ENCODE data around the gene DPP10.

The DPP10 gene

GRCh38 chr2:114684403-114684802, 242.0 kb downstream of the DPP10 start:
- no peak overlapping the region for H3K27ac ChIP-seq (ENCODE audit: low read length)
- H3K4me3 ChIP-seq (ENCODE audit: low read length) = no peak overlapping the region
- no peaks in the 10 kb centered on the region for H3K36me3 ChIP-seq (ENCODE audit: control insufficient read depth, low read depth, low read length)
- H3K27me3 ChIP-seq (ENCODE audit: control insufficient read depth, insufficient read depth, low read length) = no peaks in the 10 kb centered on the region
- H3K4me1 ChIP-seq (ENCODE audit: control insufficient read depth, low read depth, low read length) = peaks cover 27% of the 10 kb centered on the region
- no peaks in the 10 kb centered on the region for H3K9me3 ChIP-seq (ENCODE audit: control insufficient read depth, low read depth, low read length)
- no peak overlapping the region for H3K9ac ChIP-seq (ENCODE audit: low read length)

DNA sequence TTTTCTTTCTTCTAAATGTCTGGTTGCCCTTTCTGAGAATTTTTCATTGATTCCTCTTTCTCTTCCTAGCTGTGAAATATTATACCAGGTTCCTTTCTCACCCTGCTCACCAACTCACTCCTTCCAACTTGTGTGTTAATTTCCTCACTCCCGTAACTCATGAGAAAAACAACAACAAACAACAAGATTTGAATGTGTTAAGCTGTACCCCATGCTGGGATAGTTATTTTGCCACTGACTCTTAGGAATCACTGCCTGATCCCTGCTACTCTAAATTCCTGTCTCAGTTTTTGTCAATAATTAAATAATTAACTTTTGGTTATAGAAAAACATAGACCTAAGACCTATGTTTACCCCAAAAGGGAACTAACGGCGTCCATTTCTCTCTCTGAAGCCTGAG, 242.7 kb downstream of the DPP10 start:
- H3K9me3 ChIP-seq (ENCODE audit: control insufficient read depth, low read depth, low read length) = no peaks in the 10 kb centered on the region
- H3K4me3 ChIP-seq (ENCODE audit: low read length) = peak overlapping the region; percentile 24
- H3K27me3 ChIP-seq (ENCODE audit: control insufficient read depth, insufficient read depth, low read length) = no peaks in the 10 kb centered on the region
- no peak overlapping the region for H3K27ac ChIP-seq (ENCODE audit: low read length)
- H3K9ac ChIP-seq (ENCODE audit: low read length) = no peak overlapping the region
- peaks cover 27% of the 10 kb centered on the region for H3K4me1 ChIP-seq (ENCODE audit: control insufficient read depth, low read depth, low read length)
- no peaks in the 10 kb centered on the region for H3K36me3 ChIP-seq (ENCODE audit: control insufficient read depth, low read depth, low read length)

DNA sequence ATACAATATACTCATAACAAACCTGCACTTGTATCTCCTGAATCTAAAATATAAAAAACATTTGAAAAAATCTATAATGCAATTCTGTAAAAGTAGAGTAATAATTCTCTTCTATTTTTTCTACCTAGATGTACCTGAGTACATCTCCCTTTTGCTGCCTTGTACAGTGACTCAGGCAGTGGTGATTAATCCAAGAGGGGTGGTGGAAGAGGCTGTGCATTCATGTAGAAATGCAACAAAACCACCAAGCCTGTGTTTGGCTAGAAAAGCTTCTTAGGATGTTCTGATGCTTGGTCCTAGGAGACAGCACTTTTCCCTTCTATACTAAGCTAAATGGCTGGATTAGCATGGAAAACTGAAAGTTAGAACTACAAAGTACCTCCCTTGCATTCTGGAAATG, 245.8 kb downstream of the DPP10 start:
- H3K27me3 ChIP-seq (ENCODE audit: control insufficient read depth, insufficient read depth, low read length) = no peaks in the 10 kb centered on the region
- no peaks in the 10 kb centered on the region for H3K9me3 ChIP-seq (ENCODE audit: control insufficient read depth, low read depth, low read length)
- no peak overlapping the region for H3K27ac ChIP-seq (ENCODE audit: low read length)
- H3K9ac ChIP-seq (ENCODE audit: low read length) = no peak overlapping the region
- H3K4me3 ChIP-seq (ENCODE audit: low read length) = no peak overlapping the region
- peaks cover 23% of the 10 kb centered on the region for H3K4me1 ChIP-seq (ENCODE audit: control insufficient read depth, low read depth, low read length)
- H3K36me3 ChIP-seq (ENCODE audit: control insufficient read depth, low read depth, low read length) = no peaks in the 10 kb centered on the region

GRCh38 chr2:114698520-114698919, 256.1 kb downstream of the DPP10 start:
- no peaks in the 10 kb centered on the region for H3K9me3 ChIP-seq (ENCODE audit: control insufficient read depth, low read depth, low read length)
- no peak overlapping the region for H3K27ac ChIP-seq (ENCODE audit: low read length)
- no peaks in the 10 kb centered on the region for H3K27me3 ChIP-seq (ENCODE audit: control insufficient read depth, insufficient read depth, low read length)
- H3K9ac ChIP-seq (ENCODE audit: low read length) = no peak overlapping the region
- no peaks in the 10 kb centered on the region for H3K4me1 ChIP-seq (ENCODE audit: control insufficient read depth, low read depth, low read length)
- H3K36me3 ChIP-seq (ENCODE audit: control insufficient read depth, low read depth, low read length) = no peaks in the 10 kb centered on the region
- no peak overlapping the region for H3K4me3 ChIP-seq (ENCODE audit: low read length)

- H3K4me3 ChIP-seq (ENCODE audit: low read length) = no peak overlapping the region
- no peak overlapping the region for H3K9ac ChIP-seq (ENCODE audit: low read length)
- H3K27ac ChIP-seq (ENCODE audit: low read length) = no peak overlapping the region
- no peaks in the 10 kb centered on the region for H3K36me3 ChIP-seq (ENCODE audit: control insufficient read depth, low read depth, low read length)
- no peaks in the 10 kb centered on the region for H3K27me3 ChIP-seq (ENCODE audit: control insufficient read depth, insufficient read depth, low read length)
- no peaks in the 10 kb centered on the region for H3K4me1 ChIP-seq (ENCODE audit: control insufficient read depth, low read depth, low read length)
- no peaks in the 10 kb centered on the region for H3K9me3 ChIP-seq (ENCODE audit: control insufficient read depth, low read depth, low read length)
Measured at GRCh38 chr2:114699423-114699944, 257.0 kb downstream of the DPP10 start.

DNA sequence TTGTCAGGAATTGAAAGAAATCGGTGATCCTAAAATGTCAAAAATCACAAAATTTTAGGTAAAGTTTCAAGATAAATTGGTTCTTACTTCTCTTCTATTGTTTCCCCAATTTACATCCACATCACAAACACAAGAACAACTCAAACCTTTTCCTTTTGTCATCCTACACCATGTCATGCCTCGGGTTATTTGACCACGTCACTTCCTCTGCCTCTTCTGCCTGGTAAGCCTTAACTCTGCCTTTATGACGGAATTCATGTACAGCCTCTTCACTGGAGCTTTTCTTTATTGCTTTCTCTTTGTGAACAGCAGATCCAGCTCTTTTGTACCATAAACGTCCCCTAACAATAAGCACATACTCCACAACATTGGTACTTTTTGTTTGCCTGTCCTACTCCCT, 258.0 kb downstream of the DPP10 start:
- no peak overlapping the region for H3K4me3 ChIP-seq (ENCODE audit: low read length)
- no peaks in the 10 kb centered on the region for H3K4me1 ChIP-seq (ENCODE audit: control insufficient read depth, low read depth, low read length)
- no peaks in the 10 kb centered on the region for H3K36me3 ChIP-seq (ENCODE audit: control insufficient read depth, low read depth, low read length)
- no peaks in the 10 kb centered on the region for H3K9me3 ChIP-seq (ENCODE audit: control insufficient read depth, low read depth, low read length)
- H3K27me3 ChIP-seq (ENCODE audit: control insufficient read depth, insufficient read depth, low read length) = no peaks in the 10 kb centered on the region
- no peak overlapping the region for H3K27ac ChIP-seq (ENCODE audit: low read length)
- no peak overlapping the region for H3K9ac ChIP-seq (ENCODE audit: low read length)

DNA sequence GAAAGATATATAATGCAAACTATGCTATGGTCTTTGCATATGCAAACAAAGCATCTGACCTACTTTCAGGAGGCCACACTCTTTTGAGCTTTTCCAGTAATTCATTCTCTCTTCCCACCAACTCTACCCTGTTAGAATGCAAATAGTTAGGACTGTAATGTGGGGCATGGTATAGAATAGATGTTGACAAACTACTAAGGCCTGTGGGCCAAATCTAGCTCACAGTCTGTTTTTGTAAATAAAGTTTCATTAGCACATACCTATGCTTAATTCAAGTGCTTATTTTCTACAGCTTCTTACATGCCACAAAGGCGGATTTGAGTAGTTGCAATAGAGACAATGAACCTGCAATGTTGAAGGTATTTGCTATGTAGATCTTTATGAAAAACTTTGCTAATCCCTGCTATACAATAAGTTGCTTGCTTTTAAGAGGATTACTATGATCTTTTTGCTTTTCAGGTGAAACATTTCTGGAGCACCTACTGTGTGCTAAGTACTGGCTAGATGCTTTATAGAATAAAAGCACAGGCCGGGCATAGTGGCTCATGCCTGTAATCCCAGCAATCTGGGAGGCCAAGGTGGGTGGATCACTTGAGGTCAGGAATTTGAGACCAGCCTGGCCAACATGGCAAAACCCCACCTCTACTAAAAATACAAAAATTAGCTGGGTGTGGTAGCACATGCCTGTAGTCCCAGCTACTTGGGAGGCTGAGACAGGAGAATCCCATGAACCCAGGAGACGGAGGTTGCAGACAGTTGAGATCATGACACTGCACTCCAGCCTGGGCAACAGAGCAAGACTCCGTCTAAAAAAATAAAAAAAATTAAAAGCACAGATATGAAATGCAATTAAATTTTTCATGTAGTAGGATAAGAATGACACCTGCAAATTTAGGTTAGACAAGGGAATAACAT, 267.8 kb downstream of the DPP10 start:
- Histone ChIP-seq H3K36me3 (ENCODE audit: control insufficient read depth, low read depth, low read length) (no peaks in the 10 kb centered on the region), H3K27me3 (ENCODE audit: control insufficient read depth, insufficient read depth, low read length) (no peaks in the 10 kb centered on the region), H3K9ac (ENCODE audit: low read length) (no peak overlapping the region), H3K4me1 (ENCODE audit: control insufficient read depth, low read depth, low read length) (peaks cover 34% of the 10 kb centered on the region), H3K4me3 (ENCODE audit: low read length) (no peak overlapping the region), H3K27ac (ENCODE audit: low read length) (no peak overlapping the region), H3K9me3 (ENCODE audit: control insufficient read depth, low read depth, low read length) (no peaks in the 10 kb centered on the region)

DNA sequence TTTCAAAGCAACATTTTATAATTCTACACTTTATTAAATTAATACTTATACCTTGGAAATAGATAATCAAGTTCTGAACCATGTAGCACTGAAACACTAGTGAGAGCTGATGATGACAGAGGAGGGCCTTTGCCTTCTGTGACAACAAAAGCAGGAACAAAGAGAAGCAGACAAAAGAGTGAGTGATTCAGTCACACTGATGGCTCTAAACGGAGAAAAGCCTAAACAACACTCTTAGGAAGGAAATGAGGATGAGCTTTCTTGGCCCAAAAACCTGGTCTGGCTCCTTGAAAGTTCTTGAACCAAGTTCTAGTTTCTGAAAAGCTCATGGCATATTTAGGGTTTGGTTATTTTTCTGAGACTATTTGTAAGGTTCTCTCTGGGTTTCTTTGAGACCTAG, 271.9 kb downstream of the DPP10 start:
- Histone ChIP-seq H3K36me3 (ENCODE audit: control insufficient read depth, low read depth, low read length) (no peaks in the 10 kb centered on the region), H3K4me1 (ENCODE audit: control insufficient read depth, low read depth, low read length) (peaks cover 34% of the 10 kb centered on the region), H3K4me3 (ENCODE audit: low read length) (no peak overlapping the region), H3K27me3 (ENCODE audit: control insufficient read depth, insufficient read depth, low read length) (no peaks in the 10 kb centered on the region), H3K9ac (ENCODE audit: low read length) (no peak overlapping the region), H3K27ac (ENCODE audit: low read length) (peak overlapping the region; percentile 15), H3K9me3 (ENCODE audit: control insufficient read depth, low read depth, low read length) (no peaks in the 10 kb centered on the region)

DNA sequence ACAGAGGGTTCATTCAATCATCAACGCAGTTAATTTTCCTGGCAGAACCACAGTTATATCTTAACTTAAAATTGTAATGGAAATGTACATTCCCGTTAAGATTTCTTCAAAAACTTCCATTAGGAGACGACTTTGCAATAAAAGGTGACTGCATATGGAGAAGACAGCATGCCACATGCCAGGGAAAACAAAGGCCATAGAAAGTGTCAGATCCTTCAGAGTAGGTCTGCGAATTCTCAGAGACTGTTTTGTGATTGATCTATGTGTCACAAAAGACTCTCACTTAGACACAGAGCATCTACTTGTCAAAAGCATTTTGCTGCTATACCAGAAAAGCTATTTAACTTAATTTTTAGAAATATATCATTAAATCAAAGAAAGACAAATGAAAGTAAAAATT, 274.6 kb downstream of the DPP10 start:
- peaks cover 17% of the 10 kb centered on the region for H3K4me1 ChIP-seq (ENCODE audit: control insufficient read depth, low read depth, low read length)
- H3K9me3 ChIP-seq (ENCODE audit: control insufficient read depth, low read depth, low read length) = no peaks in the 10 kb centered on the region
- H3K4me3 ChIP-seq (ENCODE audit: low read length) = no peak overlapping the region

DNA sequence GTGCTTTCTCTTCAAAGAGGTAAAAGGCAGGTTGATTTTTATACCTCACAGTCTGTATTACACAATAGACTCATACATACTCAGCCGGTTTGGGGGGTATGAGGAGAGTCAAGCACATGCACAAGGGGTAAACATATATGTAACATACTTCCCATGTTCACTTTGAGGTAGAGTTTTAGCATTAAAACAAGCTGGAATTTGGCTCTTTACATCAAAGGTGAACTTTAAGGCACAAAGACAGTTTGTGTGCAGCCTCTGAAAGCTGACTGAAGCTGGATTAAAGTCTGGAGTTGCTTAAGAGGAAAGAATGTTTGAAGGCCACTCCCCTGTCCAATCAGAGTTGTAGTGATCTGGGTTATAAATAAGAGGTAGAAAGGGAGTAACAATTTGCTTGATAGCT, 282.0 kb downstream of the DPP10 start:
- Histone ChIP-seq H3K9ac (ENCODE audit: low read length) (no peak overlapping the region), H3K27ac (ENCODE audit: low read length) (no peak overlapping the region), H3K4me1 (ENCODE audit: control insufficient read depth, low read depth, low read length) (no peaks in the 10 kb centered on the region), H3K27me3 (ENCODE audit: control insufficient read depth, insufficient read depth, low read length) (no peaks in the 10 kb centered on the region), H3K9me3 (ENCODE audit: control insufficient read depth, low read depth, low read length) (no peaks in the 10 kb centered on the region), H3K4me3 (ENCODE audit: low read length) (no peak overlapping the region), H3K36me3 (ENCODE audit: control insufficient read depth, low read depth, low read length) (no peaks in the 10 kb centered on the region)

More for the DNA sequence above, 274.6 kb downstream of the DPP10 start:
- H3K27ac ChIP-seq (ENCODE audit: low read length) = no peak overlapping the region
- H3K27me3 ChIP-seq (ENCODE audit: control insufficient read depth, insufficient read depth, low read length) = no peaks in the 10 kb centered on the region
- H3K9ac ChIP-seq (ENCODE audit: low read length) = no peak overlapping the region
- H3K36me3 ChIP-seq (ENCODE audit: control insufficient read depth, low read depth, low read length) = no peaks in the 10 kb centered on the region

DNA sequence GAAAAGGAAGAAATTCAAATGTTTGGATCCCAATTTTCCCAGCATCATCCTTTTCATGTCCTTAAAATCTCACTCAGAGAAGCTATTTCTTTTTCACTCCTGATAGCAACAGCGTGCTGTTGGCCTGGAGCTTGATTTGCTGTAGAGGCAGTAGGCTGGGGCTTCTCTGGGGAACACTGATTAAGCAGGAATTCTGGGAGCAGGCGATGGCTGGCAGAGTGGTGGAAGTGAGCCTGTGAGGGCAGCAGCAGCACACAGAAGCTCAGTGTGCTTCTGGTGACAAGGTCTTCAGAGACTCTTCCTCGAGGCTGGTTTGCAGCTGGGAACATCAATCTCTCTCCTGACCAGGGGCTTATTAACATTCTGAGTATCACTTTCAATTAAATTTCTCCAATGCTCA, 284.6 kb downstream of the DPP10 start:
- no peak overlapping the region for H3K27ac ChIP-seq (ENCODE audit: low read length)
- no peaks in the 10 kb centered on the region for H3K36me3 ChIP-seq (ENCODE audit: control insufficient read depth, low read depth, low read length)
- H3K9me3 ChIP-seq (ENCODE audit: control insufficient read depth, low read depth, low read length) = no peaks in the 10 kb centered on the region
- H3K4me1 ChIP-seq (ENCODE audit: control insufficient read depth, low read depth, low read length) = no peaks in the 10 kb centered on the region
- H3K27me3 ChIP-seq (ENCODE audit: control insufficient read depth, insufficient read depth, low read length) = no peaks in the 10 kb centered on the region
- no peak overlapping the region for H3K9ac ChIP-seq (ENCODE audit: low read length)
- no peak overlapping the region for H3K4me3 ChIP-seq (ENCODE audit: low read length)

GRCh38 chr2:114728372-114728771, 285.9 kb downstream of the DPP10 start:
- no peaks in the 10 kb centered on the region for H3K27me3 ChIP-seq (ENCODE audit: control insufficient read depth, insufficient read depth, low read length)
- H3K9ac ChIP-seq (ENCODE audit: low read length) = no peak overlapping the region
- H3K9me3 ChIP-seq (ENCODE audit: control insufficient read depth, low read depth, low read length) = no peaks in the 10 kb centered on the region
- no peak overlapping the region for H3K4me3 ChIP-seq (ENCODE audit: low read length)
- no peak overlapping the region for H3K27ac ChIP-seq (ENCODE audit: low read length)
- no peaks in the 10 kb centered on the region for H3K4me1 ChIP-seq (ENCODE audit: control insufficient read depth, low read depth, low read length)
- H3K36me3 ChIP-seq (ENCODE audit: control insufficient read depth, low read depth, low read length) = no peaks in the 10 kb centered on the region
